Measurements from ENCODE around the gene TC2N. TPM values are rescaled to one million over a fixed set of nuclear protein-coding genes. Genes with fewer than 3 reads are reported as not detected.

Gene TC2N
- total RNA-seq, 1 donor from 2014 or later, result 1.4 TPM

- Mint-ChIP-seq H3K4me3 (ENCODE audit: unreplicated experiment) (no peak overlapping the region), H3K27me3 (ENCODE audit: unreplicated experiment) (no peaks in the 10 kb centered on the region), H3K36me3 (ENCODE audit: low read depth, unreplicated experiment) (no peaks in the 10 kb centered on the region), H3K9me3 (ENCODE audit: unreplicated experiment) (no peaks in the 10 kb centered on the region), H3K4me1 (ENCODE audit: unreplicated experiment) (no peaks in the 10 kb centered on the region), H3K27ac (ENCODE audit: unreplicated experiment) (no peak overlapping the region)
- DNase-seq (ENCODE audit: low spot score), result no peak
- TF ChIP-seq CTCF (IDR thresholded peaks at IDR 0.05; ENCODE audit: unreplicated experiment), result no peak
These were observed 36.6 kb downstream of the TC2N start for GRCh38 chr14:91830777-91831176.

- DNase-seq (ENCODE audit: low spot score), result no peak
- no peak overlapping the region for H3K27ac Mint-ChIP-seq (ENCODE audit: unreplicated experiment)
- H3K4me1 Mint-ChIP-seq (ENCODE audit: unreplicated experiment), result no peaks in the 10 kb centered on the region
- no peaks in the 10 kb centered on the region for H3K9me3 Mint-ChIP-seq (ENCODE audit: unreplicated experiment)
- no peaks in the 10 kb centered on the region for H3K36me3 Mint-ChIP-seq (ENCODE audit: low read depth, unreplicated experiment)
- TF ChIP-seq CTCF (IDR thresholded peaks at IDR 0.05; ENCODE audit: unreplicated experiment), result no peak
- no peaks in the 10 kb centered on the region for H3K27me3 Mint-ChIP-seq (ENCODE audit: unreplicated experiment)
- H3K4me3 Mint-ChIP-seq (ENCODE audit: unreplicated experiment), result no peak overlapping the region
These were observed 37.8 kb downstream of the TC2N start for GRCh38 chr14:91829511-91829910.

GRCh38 chr14:91827746-91828145 is 39.6 kb downstream of the TC2N start:
- H3K27me3 Mint-ChIP-seq (ENCODE audit: unreplicated experiment), result no peaks in the 10 kb centered on the region
- no peaks in the 10 kb centered on the region for H3K36me3 Mint-ChIP-seq (ENCODE audit: low read depth, unreplicated experiment)
- no peaks in the 10 kb centered on the region for H3K9me3 Mint-ChIP-seq (ENCODE audit: unreplicated experiment)
- no peaks in the 10 kb centered on the region for H3K4me1 Mint-ChIP-seq (ENCODE audit: unreplicated experiment)
- DNase-seq (ENCODE audit: low spot score), result no peak
- no peak overlapping the region for H3K4me3 Mint-ChIP-seq (ENCODE audit: unreplicated experiment)
- no peak for TF ChIP-seq CTCF (IDR thresholded peaks at IDR 0.05; ENCODE audit: unreplicated experiment)
- H3K27ac Mint-ChIP-seq (ENCODE audit: unreplicated experiment), result no peak overlapping the region

- no peak for DNase-seq (ENCODE audit: low spot score)
- Mint-ChIP-seq H3K4me1 (ENCODE audit: unreplicated experiment) (no peaks in the 10 kb centered on the region), H3K27me3 (ENCODE audit: unreplicated experiment) (peaks cover 2% of the 10 kb centered on the region), H3K4me3 (ENCODE audit: unreplicated experiment) (no peak overlapping the region), H3K36me3 (ENCODE audit: low read depth, unreplicated experiment) (no peaks in the 10 kb centered on the region), H3K27ac (ENCODE audit: unreplicated experiment) (no peak overlapping the region), H3K9me3 (ENCODE audit: unreplicated experiment) (no peaks in the 10 kb centered on the region)
- no peak for TF ChIP-seq CTCF (IDR thresholded peaks at IDR 0.05; ENCODE audit: unreplicated experiment)
These were observed 49.6 kb downstream of the TC2N start for GRCh38 chr14:91817566-91818325.

- no peak overlapping the region for H3K4me3 Mint-ChIP-seq (ENCODE audit: unreplicated experiment)
- H3K27ac Mint-ChIP-seq (ENCODE audit: unreplicated experiment), result no peak overlapping the region
- H3K36me3 Mint-ChIP-seq (ENCODE audit: low read depth, unreplicated experiment), result peaks cover 6% of the 10 kb centered on the region
- no peaks in the 10 kb centered on the region for H3K4me1 Mint-ChIP-seq (ENCODE audit: unreplicated experiment)
- H3K27me3 Mint-ChIP-seq (ENCODE audit: unreplicated experiment), result peaks cover 2% of the 10 kb centered on the region
- DNase-seq (ENCODE audit: low spot score), result no peak
- TF ChIP-seq CTCF (IDR thresholded peaks at IDR 0.05; ENCODE audit: unreplicated experiment), result no peak
- no peaks in the 10 kb centered on the region for H3K9me3 Mint-ChIP-seq (ENCODE audit: unreplicated experiment)
These were observed 53.0 kb downstream of the TC2N start for GRCh38 chr14:91814317-91814716.

All from endothelial cell (in vitro differentiated cells).